Liver (tissue), 9 donors: ENCODE results near the gene CLDN14. TPM values are rescaled to one million over a fixed set of nuclear protein-coding genes. Genes with fewer than 3 reads are reported as not detected.

Experiments
- DNase-seq: peaks from one replicate; pipeline ENCODE4 v3.0.0-alpha.2; 2017; ENCODE audit warnings: low spot score
- H3K27ac ChIP-seq, 2 donors: one replicate each; pipeline ENCODE4 v1.7.0; 2013; ENCODE audit warnings: inconsistent platforms in 2 of 2, low read length in 2 of 2, control low read depth in 1 of 2, low read depth in 1 of 2, mild to moderate bottlenecking in 1 of 2
- H3K27me3 ChIP-seq, 4 donors: one replicate each; pipeline versions ENCODE4 v1.6.1 to v1.7.0; 2013; ENCODE audit warnings: low read length in 3 of 4, inconsistent platforms in 1 of 4, mild to moderate bottlenecking in 1 of 4, moderate library complexity in 1 of 4; ENCODE audit not compliant: control insufficient read depth in 4 of 4, insufficient read depth in 4 of 4
- H3K36me3 ChIP-seq, 4 donors: one replicate each; pipeline versions ENCODE4 v1.6.1 to v1.7.0; 2013; ENCODE audit warnings: low read length in 3 of 4, mild to moderate bottlenecking in 3 of 4, low read depth in 1 of 4, moderate library complexity in 1 of 4; ENCODE audit not compliant: control insufficient read depth in 4 of 4, insufficient read depth in 3 of 4
- H3K4me1 ChIP-seq, 4 donors: one replicate each; pipeline versions ENCODE4 v1.6.1 to v1.7.0; 2013; ENCODE audit warnings: low read length in 3 of 4, mild to moderate bottlenecking in 3 of 4, moderate library complexity in 1 of 4; ENCODE audit not compliant: control insufficient read depth in 4 of 4, insufficient read depth in 4 of 4
- H3K4me3 ChIP-seq, 3 donors: one replicate each; pipeline versions ENCODE4 v1.6.1 to v1.7.0; 2013; ENCODE audit warnings: low read length in 3 of 3, control low read depth in 1 of 3, low read depth in 1 of 3, mild to moderate bottlenecking in 1 of 3
- H3K9ac ChIP-seq, 2 donors: one replicate each; pipeline ENCODE4 v1.7.0; 2013; ENCODE audit warnings: low read length in 2 of 2, mild to moderate bottlenecking in 2 of 2, moderate library complexity in 2 of 2, control low read depth in 1 of 2, low read depth in 1 of 2
- H3K9me3 ChIP-seq, 4 donors: one replicate each; pipeline versions ENCODE4 v1.6.1 to v1.7.0; 2013; ENCODE audit warnings: low read length in 3 of 4; ENCODE audit not compliant: control insufficient read depth in 4 of 4
- ATF3 ChIP-seq: IDR thresholded peaks from 2 replicates; pipeline ENCODE4 v1.6.1; 2016; ENCODE audit warnings: antibody characterized with exemption
- CTCF ChIP-seq: fragments of 150-350 bp; IDR thresholded peaks from 2 replicates; pipeline ENCODE4 v1.5.1; 2017; ENCODE audit warnings: improper control_type of control experiment, low read depth, low read length; ENCODE audit not compliant: missing input control
- EGR1 ChIP-seq, 2 donors: IDR thresholded peaks; 2 replicates each; pipeline ENCODE4 v1.6.1; 2016 to 2018; ENCODE audit warnings: antibody characterized with exemption in 2 of 2, low read depth in 2 of 2
- FOXA1 ChIP-seq: IDR thresholded peaks from 2 replicates; pipeline ENCODE4 v1.6.1; 2016; ENCODE audit warnings: antibody characterized with exemption
- FOXA2 ChIP-seq: IDR thresholded peaks from 2 replicates; pipeline ENCODE4 v1.6.1; 2016; ENCODE audit warnings: antibody characterized with exemption
- HNF4G ChIP-seq: IDR thresholded peaks from 2 replicates; pipeline ENCODE4 v1.6.1; 2016; ENCODE audit warnings: antibody characterized with exemption
- JUND ChIP-seq, 2 donors: IDR thresholded peaks; 2 replicates each; pipeline ENCODE4 v1.6.1; 2016; ENCODE audit warnings: antibody characterized with exemption in 2 of 2
- MAX ChIP-seq: IDR thresholded peaks from 2 replicates; pipeline ENCODE4 v1.6.1; 2016; ENCODE audit warnings: antibody characterized with exemption
- RAD21 ChIP-seq, 2 donors: IDR thresholded peaks; 2 replicates each; pipeline ENCODE4 v1.6.1; 2016; ENCODE audit warnings: antibody characterized with exemption in 2 of 2, mild to moderate bottlenecking in 2 of 2
- REST ChIP-seq: IDR thresholded peaks from 2 replicates; pipeline ENCODE4 v1.6.1; 2016; ENCODE audit warnings: antibody characterized with exemption, mild to moderate bottlenecking
- RXRA ChIP-seq, 2 donors: IDR thresholded peaks; 2 replicates each; pipeline ENCODE4 v1.6.1; 2017 to 2018; ENCODE audit warnings: antibody characterized with exemption in 2 of 2, mild to moderate bottlenecking in 1 of 2
- SP1 ChIP-seq: IDR thresholded peaks from 2 replicates; pipeline ENCODE4 v1.6.1; 2018; ENCODE audit warnings: antibody characterized with exemption, mild to moderate bottlenecking
- TAF1 ChIP-seq: conservative IDR thresholded peaks from 2 replicates; pipeline ENCODE4 v1.6.1; 2016; ENCODE audit warnings: antibody characterized with exemption, mild to moderate bottlenecking
- ZBTB33 ChIP-seq: IDR thresholded peaks from 2 replicates; pipeline ENCODE4 v1.6.1; 2016; ENCODE audit warnings: antibody characterized with exemption
- WGBS: extraction: QIAGEN DNeasy Blood & Tissue Kit; methylation state at CpG from one replicate; pipeline ENCODE4 v1.1.7; 2013; 5-methylcytosine and 5-hydroxymethylcytosine counted together
- polyA plus RNA-seq, 2 donors: library from polyadenylated mRNA; stranded (reverse) in 1 of 2; unstranded in 1 of 2; fragments of 200-250 nt in 1 of 2; fragments of >200 nt in 1 of 2; fragmentation: Nextera tagmentation in 1 of 2; extraction: Ambion mirVana in 1 of 2; gene quantifications; one replicate each; pipeline versions ENCODE4 v1.2.1 to v1.2.3, GENCODE V29; 2013 to 2015
- total RNA-seq, 2 donors: library from RNA; depleted of rRNA; stranded (reverse); fragments of >200 nt; gene quantifications; one replicate each; pipeline ENCODE4 v1.2.3, GENCODE V29; 2014
- donor health status: healthy.
- donor health status: healthy.
- donor health status: healthy.
- donor health status: healthy.
- donor health status: healthy.

Gene CLDN14
- total and polyA plus RNA-seq, 4 donors = 6.3 to 19.4 (median 13.4) TPM

GRCh38 chr21:36441715-36442114 is 38.2 kb downstream of the CLDN14 start:
- DNase-seq = no peak
- TF ChIP-seq HNF4G = no peak
- TF ChIP-seq RAD21 (IDR thresholded peaks at IDR 0.05) = no peak
- no peak for TF ChIP-seq EGR1 (IDR thresholded peaks at IDR 0.05; ENCODE audit: low read depth in 2 of 2)
- no peak for TF ChIP-seq JUND (IDR thresholded peaks at IDR 0.05)
- TF ChIP-seq MAX = no peak
- no peak for TF ChIP-seq REST
- TF ChIP-seq ZBTB33 = no peak
- TF ChIP-seq ATF3 = no peak
- no peak for TF ChIP-seq SP1
- no peak for TF ChIP-seq CTCF
- Histone ChIP-seq H3K9me3 (no peaks in the 10 kb centered on the region), H3K4me3 (no peak overlapping the region), H3K9ac (no peak overlapping the region), H3K27me3 (no peaks in the 10 kb centered on the region), H3K36me3 (no peaks in the 10 kb centered on the region), H3K27ac (no peak overlapping the region), H3K4me1 (no peaks in the 10 kb centered on the region)
- WGBS = 86% methylated on average over 6 of the region's 6 CpGs

- no peaks in the 10 kb centered on the region for H3K36me3 ChIP-seq
- H3K9ac ChIP-seq = no peak overlapping the region
- 38% methylated on average over 6 of the region's 6 CpGs for WGBS
- no peaks in the 10 kb centered on the region for H3K4me1 ChIP-seq
- H3K9me3 ChIP-seq = no peaks in the 10 kb centered on the region
- no peak for DNase-seq
- no peak overlapping the region for H3K27ac ChIP-seq
- H3K27me3 ChIP-seq = no peaks in the 10 kb centered on the region
- no peak overlapping the region for H3K4me3 ChIP-seq
- no peak for TF ChIP-seq RAD21 (IDR thresholded peaks at IDR 0.05)
- TF ChIP-seq TAF1 = no peak
- no peak for TF ChIP-seq HNF4G
- TF ChIP-seq ATF3 = no peak
- no peak for TF ChIP-seq MAX
- no peak for TF ChIP-seq FOXA1
- TF ChIP-seq FOXA2 = no peak
- no peak for TF ChIP-seq ZBTB33
- TF ChIP-seq JUND (IDR thresholded peaks at IDR 0.05) = no peak
- no peak for TF ChIP-seq RXRA (IDR thresholded peaks at IDR 0.05)
Measured at GRCh38 chr21:36437745-36438128, 42.2 kb downstream of the CLDN14 start.
